Naive thymus-derived CD8-positive, alpha-beta T cell (primary cell): ENCODE measurements around the gene CORO6. TPM values are rescaled to one million over a fixed set of nuclear protein-coding genes. Genes with fewer than 3 reads are reported as not detected.

Experiments used
- ATAC-seq, 2 donors: fragments of 150-1000 bp; cut with Tn5 transposase in 1 of 2; sonication (Bioruptor Pico), chemical (Tn5 transposase) in 1 of 2; 1 replicate in 1 of 2; 2 replicates in 1 of 2; pipeline ENCODE4 v1.10.0; 2021; ENCODE audit warnings: mild to moderate bottlenecking in 2 of 2, moderate library complexity in 2 of 2
- POLR2A ChIA-PET: fragments of 350-600 bp; sonication (Branson Sonifier 250); formaldehyde crosslinking; loops from one replicate; lab custom pipeline; 2021; ENCODE audit warnings: antibody characterized with exemption; lab: Charles Lee
- DNase-seq, 10 donors: peaks; one replicate each; pipeline versions ENCODE4 v3.0.0 to v3.0.0-alpha.2; 2020 to 2022
- H3K27ac Mint-ChIP-seq, 10 donors: one replicate each; pipeline ENCODE4 v1.8.0; 2020 to 2022; ENCODE audit warnings: mild to moderate bottlenecking in 10 of 10, mixed read lengths in 10 of 10, moderate library complexity in 4 of 10, inconsistent platforms in 1 of 10
- H3K27me3 Mint-ChIP-seq, 5 donors: one replicate each; pipeline ENCODE4 v1.8.0; 2021 to 2022; ENCODE audit warnings: mixed read lengths in 5 of 5
- H3K36me3 Mint-ChIP-seq, 3 donors: one replicate each; pipeline ENCODE4 v1.8.0; 2020 to 2022; ENCODE audit warnings: mixed read lengths in 3 of 3, mild to moderate bottlenecking in 2 of 3, inconsistent platforms in 1 of 3
- H3K4me1 Mint-ChIP-seq, 4 donors: one replicate each; pipeline ENCODE4 v1.8.0; 2021 to 2022; ENCODE audit warnings: mixed read lengths in 4 of 4
- H3K4me3 Mint-ChIP-seq, 10 donors: one replicate each; pipeline ENCODE4 v1.8.0; 2020 to 2022; ENCODE audit warnings: mild to moderate bottlenecking in 10 of 10, mixed read lengths in 10 of 10, moderate library complexity in 6 of 10, inconsistent platforms in 1 of 10
- H3K9me3 Mint-ChIP-seq, 9 donors: one replicate each; pipeline ENCODE4 v1.8.0; 2020 to 2022; ENCODE audit warnings: mixed read lengths in 9 of 9, mild to moderate bottlenecking in 3 of 9, inconsistent platforms in 1 of 9, moderate library complexity in 1 of 9
- polyA plus RNA-seq, 3 donors: library from polyadenylated mRNA; unstranded; fragments of 300-500 nt; fragmentation: Illumina TruSeq; gene quantifications; one replicate each; pipeline ENCODE4 v1.2.3, GENCODE V29; 2021
- total RNA-seq, 8 experiments: library from RNA in 2 of 8; stranded (reverse) in 2 of 8; gene quantifications; one replicate each; pipeline ENCODE4 v1.2.3 and lab custom pipeline; 2021 to 2026

CORO6 gene
- total and polyA plus RNA-seq, 5 experiments from 2014 or later: 0.22 to 2.2 (median 1.0) TPM; not detected in 1

DNA sequence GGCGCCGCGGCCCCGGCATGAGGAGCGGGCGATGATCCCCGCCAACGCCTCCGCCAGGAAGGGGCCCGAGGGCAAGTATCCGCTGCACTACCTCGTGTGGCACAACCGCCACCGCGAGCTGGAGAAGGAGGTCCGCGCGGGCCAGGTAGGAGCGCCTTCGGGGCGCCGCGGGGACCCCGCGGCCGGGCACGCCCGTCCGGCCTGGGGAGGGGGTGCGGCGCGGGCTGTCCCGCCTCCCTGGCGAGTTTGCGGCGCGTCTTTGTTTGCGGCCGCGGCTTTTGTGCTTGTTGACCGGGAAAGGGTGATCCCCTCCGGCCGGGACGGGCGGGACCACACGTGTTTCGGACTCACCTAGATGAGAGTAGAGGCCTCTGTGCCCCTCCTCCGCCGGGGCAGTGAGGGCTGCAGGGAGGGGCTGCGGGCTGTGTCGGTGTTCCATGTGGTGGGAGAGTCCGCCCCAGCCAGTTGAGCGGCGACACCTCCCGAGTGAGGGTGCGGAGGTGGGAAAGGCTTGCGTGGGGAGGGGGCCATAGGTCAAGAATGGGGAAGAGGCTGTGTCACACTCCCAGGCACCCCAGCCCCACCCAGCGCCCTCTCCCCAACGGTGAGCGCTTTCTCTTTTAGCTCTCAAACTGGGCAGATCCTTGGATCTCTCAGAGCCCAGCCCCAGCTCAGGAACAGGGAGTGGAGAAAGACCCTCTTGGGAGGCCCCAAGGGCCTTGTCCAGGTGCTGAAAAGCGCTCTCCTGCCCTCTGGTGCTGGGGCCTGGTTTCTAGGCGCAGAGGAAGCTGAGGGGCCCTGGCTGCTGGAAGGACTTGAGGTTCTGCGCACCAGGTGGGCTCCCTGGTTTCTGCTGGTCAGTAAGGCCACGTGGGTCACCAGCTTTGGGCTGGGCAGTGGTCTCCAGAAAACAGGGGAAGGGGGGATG lies 28.9 kb downstream of the CORO6 start:
- POLR2A ChIA-PET: interaction anchor here (0.5 to 4.9 kb wide), 5 partner anchors 8 to 227 kb away, joined by 3 to 79 read pairs (median 5); no protein-coding TSS in a partner anchor
- DNase-seq (peak in 3 of 10 donors; percentile 28 to 41 (median 32)), ATAC-seq (no peak)
- Mint-ChIP-seq H3K27me3 (peaks cover 0 to 2% (median 0%) of the 10 kb centered on the region in 5 donors), H3K27ac (no peak overlapping the region), H3K9me3 (no peaks in the 10 kb centered on the region), H3K36me3 (no peaks in the 10 kb centered on the region), H3K4me3 (peak overlapping the region; percentile 71 to 87 (median 75)), H3K4me1 (peaks cover 7 to 41% (median 37%) of the 10 kb centered on the region in 4 donors)

DNA sequence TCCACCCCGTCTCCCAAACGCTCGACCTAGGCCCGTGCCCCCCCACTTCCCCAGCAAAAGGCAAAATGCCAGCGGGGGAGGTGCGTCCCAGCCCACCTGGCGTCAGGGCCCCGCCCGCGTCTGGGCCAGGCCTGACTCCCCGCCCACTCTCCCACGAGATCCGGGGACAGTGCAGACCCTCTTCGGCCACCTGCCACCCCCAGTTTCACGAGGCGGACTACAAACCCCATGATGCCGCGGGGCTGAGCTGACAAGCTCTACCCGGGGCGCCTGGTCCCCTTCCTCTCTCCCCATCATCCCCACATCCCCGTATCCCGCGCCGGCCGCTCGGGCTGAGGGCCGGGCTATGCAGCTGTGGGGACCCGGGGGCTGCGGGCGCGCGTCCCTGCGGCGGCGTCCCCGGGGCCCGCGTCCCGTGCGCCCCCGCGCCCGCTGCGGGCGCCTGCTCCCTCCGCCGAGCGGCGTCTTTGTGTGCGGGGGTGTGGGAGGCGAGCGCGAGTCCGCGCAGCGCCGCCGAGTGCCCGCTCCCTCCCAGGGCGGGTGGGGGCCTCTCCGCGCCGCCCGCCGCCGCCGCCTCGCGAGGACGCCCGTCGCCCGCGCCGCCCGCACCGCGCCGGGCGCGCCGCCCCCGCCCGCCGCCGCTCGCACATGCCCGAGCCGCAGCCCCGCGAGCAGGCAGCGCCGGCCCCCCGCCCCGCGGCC lies 29.7 kb downstream of the CORO6 start, which contains the start of gene ANKRD13B:
TSS of gene ANKRD13B (plus strand) at position 283 of the 702 bp plus-strand sequence. CDS start 490 bp downstream, outside the sequence.
- POLR2A ChIA-PET: interaction anchor here (0.6 to 4.9 kb wide), 8 partner anchors 12 to 185 kb away, joined by 3 to 79 read pairs (median 3); partner anchors contain the start of genes ABHD15 and TP53I13
- H3K27ac Mint-ChIP-seq: peak within 1 kb of the TSS in 7 of 10 donors; percentile 20 to 82 (median 57)
- peak in 2 of 10 donors; percentile 25 to 34 for DNase-seq
- peaks cover 0 to 2% (median 0%) of the 10 kb centered on the region in 5 donors for H3K27me3 Mint-ChIP-seq
- peaks cover 10 to 46% (median 41%) of the 10 kb centered on the region in 4 donors for H3K4me1 Mint-ChIP-seq
- ATAC-seq: peak in 1 of 2 donors; percentile 9
- H3K9me3 Mint-ChIP-seq: no peaks in the 10 kb centered on the region
- no peaks in the 10 kb centered on the region for H3K36me3 Mint-ChIP-seq
- H3K4me3 Mint-ChIP-seq: peak within 1 kb of the TSS; percentile 83 to 95 (median 90)

DNA sequence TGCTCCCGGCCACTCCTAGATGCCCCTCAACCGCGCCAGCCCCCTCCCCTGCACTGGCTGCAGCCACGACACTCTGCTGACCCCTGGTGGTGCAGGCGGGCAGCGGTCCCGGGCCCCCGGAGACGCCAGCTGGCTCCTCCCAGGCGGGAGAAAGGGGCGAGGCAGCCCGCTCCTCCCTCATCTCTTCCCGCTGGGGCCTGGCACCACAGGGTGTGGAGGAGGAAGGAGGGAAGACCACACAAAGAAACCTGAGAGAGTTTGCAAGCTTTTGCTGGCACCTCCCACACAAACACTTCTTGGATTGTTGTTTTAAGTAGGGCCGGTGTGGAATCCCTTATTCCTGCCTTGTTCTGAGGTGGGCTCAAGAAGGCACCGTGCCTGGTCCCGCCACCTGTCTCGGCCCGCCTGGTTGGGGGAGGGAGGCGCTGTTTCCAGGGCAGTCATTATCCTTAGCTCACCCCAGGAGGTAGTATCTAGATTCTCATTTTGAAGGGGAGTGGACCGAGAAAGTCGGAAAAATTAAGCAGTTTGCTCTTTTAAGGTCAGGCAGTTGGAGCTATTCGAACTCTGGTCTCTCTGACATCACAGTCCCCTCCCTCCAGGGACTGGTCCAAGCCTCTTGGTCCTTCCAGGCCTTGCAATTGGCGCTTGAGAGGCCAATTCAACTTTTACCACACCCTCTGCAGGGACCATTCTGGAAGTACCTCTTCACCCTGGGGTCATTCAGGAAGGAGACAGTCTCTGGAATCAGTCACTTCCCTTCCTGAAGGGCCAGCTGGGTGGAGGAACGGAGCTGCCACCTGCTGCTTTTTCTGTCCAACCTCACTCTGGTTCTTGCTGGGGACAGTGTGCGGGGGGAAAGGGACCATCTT lies 30.7 kb downstream of the CORO6 start:
- peak; percentile 56 to 84 (median 72) for DNase-seq
- H3K27ac Mint-ChIP-seq: peak overlapping the region in 7 of 10 donors; percentile 51 to 89 (median 83)
- POLR2A ChIA-PET: interaction anchor here (0.6 to 4.9 kb wide), 10 partner anchors 11 to 186 kb away, joined by 3 to 79 read pairs (median 3); partner anchors contain the start of genes ABHD15, CORO6 and TP53I13
- no peaks in the 10 kb centered on the region for H3K36me3 Mint-ChIP-seq
- H3K4me1 Mint-ChIP-seq: peaks cover 16 to 57% (median 51%) of the 10 kb centered on the region in 4 donors
- ATAC-seq: peak; percentile 33 to 41
- no peaks in the 10 kb centered on the region for H3K9me3 Mint-ChIP-seq
- H3K27me3 Mint-ChIP-seq: peaks cover 0 to 2% (median 0%) of the 10 kb centered on the region in 5 donors
- H3K4me3 Mint-ChIP-seq: peak overlapping the region; percentile 83 to 95 (median 90)

DNA sequence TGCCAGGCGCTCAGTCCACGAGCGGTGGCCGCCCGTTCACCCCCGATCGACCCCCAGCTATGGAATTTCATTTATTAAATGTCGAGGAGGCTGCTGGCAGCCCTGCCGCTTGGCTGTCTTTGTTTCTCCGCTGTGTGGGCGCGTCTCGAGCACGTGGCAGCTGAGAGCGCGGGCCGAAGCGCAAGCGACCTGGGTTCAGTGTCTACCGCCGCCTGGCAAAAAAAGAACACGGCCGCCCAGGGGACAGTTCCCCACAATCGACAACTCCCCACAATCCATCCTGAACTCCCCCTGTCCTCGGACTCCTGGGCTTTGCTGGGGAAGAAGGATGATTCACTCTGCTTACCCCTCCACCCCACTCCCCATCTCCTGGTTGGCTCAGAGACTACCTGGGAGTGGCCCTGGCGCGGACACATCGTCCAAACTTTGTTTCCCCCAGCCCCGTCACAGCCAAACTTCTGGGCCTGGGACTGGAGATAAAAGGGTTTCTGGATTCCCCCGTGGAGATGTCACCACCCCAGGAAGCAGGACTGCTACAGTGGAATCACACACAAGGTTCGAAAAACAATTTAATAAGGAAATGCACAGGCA lies 31.5 kb downstream of the CORO6 start:
- Mint-ChIP-seq H3K4me1 (peaks cover 17 to 64% (median 59%) of the 10 kb centered on the region in 4 donors), H3K36me3 (no peaks in the 10 kb centered on the region), H3K4me3 (peak overlapping the region; percentile 83 to 95 (median 90)), H3K27me3 (peaks cover 0 to 2% (median 0%) of the 10 kb centered on the region in 5 donors), H3K9me3 (no peaks in the 10 kb centered on the region), H3K27ac (peak overlapping the region in 9 of 10 donors; percentile 52 to 92 (median 83))
- POLR2A ChIA-PET: interaction anchor here (0.7 to 4.9 kb wide), 7 partner anchors 10 to 115 kb away, joined by 3 to 79 read pairs (median 4); partner anchors contain the start of genes ABHD15, CORO6 and TP53I13
- ATAC-seq (peak; percentile 9 to 17), DNase-seq (peak in 2 of 10 donors; percentile 28 to 34)

DNA sequence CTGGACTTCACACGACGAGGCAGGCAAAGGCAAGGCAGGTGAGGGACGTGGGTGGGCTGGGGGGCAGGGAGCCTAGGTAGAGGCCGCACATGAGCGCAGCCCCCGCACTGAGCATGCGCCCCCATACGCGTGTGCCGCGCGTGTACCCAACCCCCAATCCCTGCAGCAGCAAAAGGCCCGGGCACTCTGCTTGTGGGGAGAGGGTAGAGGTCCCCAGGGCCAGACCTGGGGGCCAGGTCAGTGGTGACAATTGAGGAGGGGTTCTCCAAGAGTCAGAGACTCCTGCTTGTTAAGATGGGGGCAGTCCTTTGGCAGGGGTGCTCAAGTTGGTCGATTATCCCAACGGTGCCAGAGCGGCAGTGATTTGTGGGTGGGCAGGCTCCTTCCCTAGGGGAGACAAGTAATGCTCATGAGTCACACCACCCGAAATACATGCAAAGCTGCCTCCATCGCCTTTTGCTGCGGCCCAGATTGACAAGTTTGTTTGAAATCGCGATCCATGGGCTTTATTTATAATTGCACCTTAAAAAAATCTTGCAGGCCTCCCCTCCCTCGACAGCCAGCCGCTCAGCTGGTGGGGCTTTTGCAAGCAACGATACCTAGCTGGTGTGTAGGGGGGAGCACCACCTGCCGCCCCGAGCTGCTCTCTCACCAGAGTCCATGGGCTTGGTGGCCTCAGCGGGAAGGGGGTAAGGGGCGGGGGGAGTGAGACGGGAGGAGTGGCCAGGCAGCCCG lies 32.1 kb downstream of the CORO6 start:
- POLR2A ChIA-PET: interaction anchor here (0.7 to 4.9 kb wide), 7 partner anchors 9 to 115 kb away, joined by 3 to 79 read pairs (median 4); partner anchors contain the start of genes ABHD15, CORO6 and TP53I13
- ATAC-seq: no peak
- H3K27ac Mint-ChIP-seq: peak overlapping the region; percentile 24 to 93 (median 86)

DNA sequence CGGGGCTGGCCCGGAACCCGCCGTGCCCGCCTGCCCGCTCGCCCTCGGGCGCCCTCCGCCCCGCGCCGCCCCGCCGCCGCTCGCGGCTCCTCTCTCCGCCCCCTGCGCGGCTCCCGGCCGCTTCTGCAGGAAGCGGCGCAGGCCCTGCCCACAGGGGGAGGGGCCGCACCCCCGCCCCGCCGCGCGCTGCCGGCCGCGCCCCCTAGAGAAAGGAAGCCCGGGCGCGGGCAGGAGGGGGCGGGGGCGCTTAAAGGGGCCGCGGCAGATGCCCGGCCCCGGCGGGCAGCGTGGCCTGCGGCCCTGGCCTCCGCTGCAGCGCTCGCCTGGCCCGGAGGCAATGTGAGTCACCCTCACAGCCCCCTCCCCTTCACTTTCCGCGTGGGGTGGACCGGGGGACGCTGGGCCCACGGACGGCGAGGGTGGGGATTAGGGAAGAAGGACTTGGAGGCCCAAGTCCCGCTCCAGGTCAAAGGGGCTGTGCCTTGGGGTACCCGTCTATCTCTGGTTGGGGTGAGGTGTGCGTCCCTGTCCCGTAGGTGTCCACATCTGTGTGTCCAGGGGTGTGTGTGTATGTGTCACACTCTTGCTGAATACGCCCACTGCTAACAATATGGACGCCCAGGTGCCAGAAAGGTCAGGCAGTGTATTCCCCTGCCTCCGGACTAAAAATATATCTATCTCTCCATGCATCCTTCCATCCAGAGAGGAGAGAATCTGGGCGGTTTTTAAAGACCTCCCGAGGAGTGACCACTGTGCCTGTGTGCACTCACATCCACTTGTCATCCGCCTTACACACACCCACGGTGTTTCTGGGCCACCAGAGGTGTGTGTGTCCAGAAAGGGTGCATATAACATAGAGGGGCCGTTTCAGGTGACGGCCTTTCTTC lies 32.9 kb downstream of the CORO6 start, which contains the start of gene GIT1:
TSS of gene GIT1 (minus strand) at position 125 of the 887 bp plus-strand sequence. CDS start 270 bp downstream, outside the sequence.
- Mint-ChIP-seq H3K27me3 (peaks cover 0 to 2% (median 0%) of the 10 kb centered on the region in 5 donors), H3K4me1 (peaks cover 25 to 77% (median 73%) of the 10 kb centered on the region in 4 donors), H3K27ac (peak within 1 kb of the TSS; percentile 78 to 95 (median 92)), H3K9me3 (no peaks in the 10 kb centered on the region), H3K36me3 (no peaks in the 10 kb centered on the region), H3K4me3 (peak within 1 kb of the TSS; percentile 88 to 95 (median 94))
- ATAC-seq (peak; percentile 74 to 82), DNase-seq (peak; percentile 72 to 89 (median 83))
- POLR2A ChIA-PET: interaction anchor here (2.4 to 4.4 kb wide), 2 partner anchors 8 to 26 kb away, joined by 31 to 43 read pairs; no protein-coding TSS in a partner anchor

More for the DNA sequence above, 32.1 kb downstream of the CORO6 start:
- H3K27me3 Mint-ChIP-seq: peaks cover 0 to 2% (median 0%) of the 10 kb centered on the region in 5 donors
- H3K36me3 Mint-ChIP-seq: no peaks in the 10 kb centered on the region
- no peaks in the 10 kb centered on the region for H3K9me3 Mint-ChIP-seq
- peak in 3 of 10 donors; percentile 15 to 37 (median 36) for DNase-seq
- peaks cover 20 to 69% (median 65%) of the 10 kb centered on the region in 4 donors for H3K4me1 Mint-ChIP-seq
- peak overlapping the region; percentile 83 to 95 (median 90) for H3K4me3 Mint-ChIP-seq

DNA sequence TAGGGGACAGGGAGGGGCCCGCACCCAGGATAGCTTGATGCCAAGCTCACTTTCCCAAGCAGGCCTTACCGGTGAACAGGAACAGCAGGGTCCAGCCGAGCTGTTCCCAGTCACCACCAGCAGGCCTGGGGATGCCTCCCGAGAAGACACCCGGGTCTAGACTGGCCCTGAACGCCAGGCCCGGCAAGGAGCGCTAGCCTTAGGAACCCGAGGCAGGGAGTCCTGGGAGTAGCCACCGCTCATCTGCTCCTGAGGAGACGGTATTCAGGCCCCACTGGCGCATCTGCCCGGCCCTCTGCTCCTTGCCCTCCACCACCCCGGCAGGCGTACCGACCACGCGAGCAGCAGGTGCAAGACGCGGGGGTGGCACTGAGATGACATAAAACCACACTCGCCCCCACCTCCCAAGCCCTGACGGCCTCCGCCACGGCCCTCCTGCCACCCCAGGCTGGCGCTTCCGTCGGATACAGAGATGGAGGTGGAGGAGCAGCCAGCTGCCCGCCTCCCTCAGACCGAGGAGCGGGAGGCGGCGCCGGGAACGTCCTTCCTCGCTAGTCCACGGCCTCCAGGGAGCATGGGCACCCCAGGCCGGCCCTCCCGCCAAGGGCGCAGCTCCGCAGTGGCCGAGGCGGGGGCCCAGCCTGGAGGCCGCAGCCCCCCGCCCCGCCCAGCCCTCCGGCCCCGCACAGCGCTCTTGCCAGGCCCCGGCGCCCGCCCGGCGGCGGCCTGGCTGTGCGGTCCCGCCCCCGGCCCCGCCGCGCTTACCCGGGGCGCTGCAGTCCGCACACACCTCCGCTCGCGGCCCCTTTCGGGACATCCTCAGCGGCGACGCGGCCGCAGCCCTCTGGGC lies 33.9 kb downstream of the CORO6 start:
- Mint-ChIP-seq H3K27ac (peak overlapping the region in 8 of 10 donors; percentile 7 to 95 (median 92)), H3K27me3 (no peaks in the 10 kb centered on the region), H3K4me1 (peaks cover 30 to 81% (median 78%) of the 10 kb centered on the region in 4 donors), H3K4me3 (peak overlapping the region; percentile 88 to 95 (median 94)), H3K9me3 (no peaks in the 10 kb centered on the region), H3K36me3 (no peaks in the 10 kb centered on the region)
- DNase-seq: peak in 6 of 10 donors; percentile 24 to 72 (median 38)
- POLR2A ChIA-PET: interaction anchor here (0.5 to 2.4 kb wide), 6 partner anchors 16 to 343 kb away, joined by 3 to 31 read pairs (median 4); partner anchors contain the start of gene ABHD15
- peak; percentile 17 to 27 for ATAC-seq

DNA sequence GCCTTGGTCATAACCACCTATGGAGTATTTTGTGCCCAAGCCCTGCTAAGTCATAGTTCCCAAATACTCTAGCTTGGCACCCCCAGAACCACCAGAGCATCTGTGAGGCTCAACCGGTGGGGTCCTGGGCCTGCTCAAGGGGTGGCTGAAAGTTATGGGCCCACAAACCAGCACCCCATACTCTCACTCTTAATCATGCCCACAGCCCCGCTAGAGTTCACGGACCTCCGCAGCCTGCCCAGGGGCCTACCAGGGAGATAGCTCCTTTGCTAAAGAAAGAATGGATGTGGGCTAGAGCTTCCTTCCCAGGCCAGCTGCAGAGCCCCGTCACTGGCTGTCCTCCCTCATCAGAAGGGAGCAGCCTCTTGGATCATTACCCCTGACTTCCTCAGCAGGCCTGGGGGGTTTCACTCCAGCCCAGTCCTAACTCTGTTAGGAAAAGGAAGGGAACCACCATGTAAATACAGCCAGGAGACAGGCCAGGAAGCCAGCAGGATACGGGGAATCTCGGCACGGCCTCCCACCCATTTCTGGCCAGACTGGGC lies 34.6 kb downstream of the CORO6 start:
- H3K27ac Mint-ChIP-seq: peak overlapping the region; percentile 83 to 95 (median 92)
- H3K4me1 Mint-ChIP-seq: peaks cover 30 to 83% (median 80%) of the 10 kb centered on the region in 4 donors
- no peaks in the 10 kb centered on the region for H3K27me3 Mint-ChIP-seq
- H3K36me3 Mint-ChIP-seq: no peaks in the 10 kb centered on the region
- DNase-seq (peak in 1 of 10 donors; percentile 36), ATAC-seq (no peak)
- no peaks in the 10 kb centered on the region for H3K9me3 Mint-ChIP-seq
- POLR2A ChIA-PET: interaction anchor here (0.7 to 2.4 kb wide), 6 partner anchors 15 to 343 kb away, joined by 3 to 31 read pairs (median 4); partner anchors contain the start of gene ABHD15
- H3K4me3 Mint-ChIP-seq: peak overlapping the region; percentile 88 to 95 (median 94)
